ENCODE results near the gene C2CD3.

DNA sequence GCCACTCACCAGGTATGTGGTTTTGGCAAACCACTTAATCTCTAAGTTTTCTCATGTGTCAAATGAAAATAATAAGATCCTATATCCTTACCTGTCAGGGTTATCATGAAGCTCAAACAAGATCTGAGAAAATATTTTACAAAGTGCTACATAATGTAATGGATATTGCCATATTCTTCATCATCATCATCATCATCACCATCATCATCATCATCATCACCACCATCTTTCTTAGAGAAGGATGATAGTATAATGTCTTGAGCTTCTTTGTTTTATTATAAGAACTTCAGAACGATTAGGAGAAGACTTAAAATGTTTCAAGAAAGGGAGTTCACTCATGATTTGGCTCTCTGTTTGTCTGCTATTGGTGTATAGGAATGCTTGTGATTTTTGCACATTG is 89.4 kb downstream of the C2CD3 start:
- TF ChIP-seq CTCF (IDR thresholded peaks at IDR 0.05) (no peak), POLR2A (IDR thresholded peaks at IDR 0.05) (no peak), EP300 (IDR thresholded peaks at IDR 0.05) (no peak)

Measured in upper lobe of left lung (tissue), 4 donors.